GM18498 (cell line): Measurements from ENCODE around the gene LIN28A.

Source experiments
- ATAC-seq: cut with Tn5 transposase; IDR thresholded peaks from one replicate; pipeline ENCODE4 v1.9.1; 2021; ENCODE audit warnings: mild to moderate bottlenecking, moderate library complexity; ENCODE audit not compliant: unreplicated experiment

LIN28A gene

GRCh38 chr1:26477446-26478152, 67.0 kb downstream of the LIN28A start:
- no peak for ATAC-seq

- ATAC-seq = no peak
Measured at GRCh38 chr1:26478159-26478558, 67.5 kb downstream of the LIN28A start.

- no peak for ATAC-seq
Measured at GRCh38 chr1:26478988-26479387, 68.4 kb downstream of the LIN28A start.
